CD4-positive, alpha-beta T cell treated with Interleukin-10 for 1 hour (primary cell): ENCODE results near the gene ERICH4.

ENCODE experiments used
- DNase-seq: peaks from one replicate; pipeline ENCODE4 v3.0.0-alpha.2; 2020

ERICH4 gene

DNA sequence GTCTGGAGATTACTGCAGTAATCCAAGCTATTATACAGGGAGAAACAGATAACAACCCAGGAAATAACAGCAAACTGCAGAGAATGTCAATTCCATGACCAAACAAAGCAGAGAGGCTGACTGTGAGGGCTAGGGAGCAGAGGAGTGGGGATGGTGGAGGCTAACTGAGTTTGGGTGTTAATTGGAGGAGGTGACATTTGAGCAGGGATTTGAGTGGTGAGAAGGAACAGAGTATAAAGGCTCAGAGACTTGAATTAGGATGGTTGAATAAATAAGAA lies 6.3 kb upstream of the ERICH4 start:
- DNase-seq = no peak

DNA sequence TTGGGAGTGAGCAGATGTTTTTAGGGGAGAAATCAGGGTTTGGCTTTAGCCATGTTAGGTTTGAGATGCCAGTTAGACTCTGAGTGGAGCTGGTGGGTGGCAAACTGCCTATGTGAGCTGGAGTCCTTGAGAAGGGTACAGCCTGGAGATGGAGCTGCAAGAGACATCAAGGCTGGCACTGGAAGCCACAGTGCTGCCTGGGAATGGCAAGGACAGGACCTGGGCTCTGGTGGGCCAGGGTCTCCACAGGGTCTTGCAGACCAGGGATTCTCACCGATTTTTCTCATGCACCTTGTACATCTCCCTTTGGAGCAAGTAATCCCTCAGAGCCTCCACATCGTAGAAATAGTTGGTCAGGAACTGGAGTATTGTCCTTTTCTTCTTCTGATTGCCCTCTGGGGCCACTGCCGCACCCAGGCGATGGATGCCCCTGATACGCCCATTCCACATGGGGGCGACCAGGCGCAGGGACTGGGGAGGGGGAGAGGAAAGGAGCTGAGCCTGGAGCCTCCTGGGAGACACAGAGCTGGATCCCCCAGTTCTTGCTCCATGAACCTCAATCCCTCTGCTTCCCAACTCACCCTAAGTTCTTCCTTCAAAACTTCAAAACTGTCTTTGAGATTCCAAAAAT lies 4.9 kb upstream of the ERICH4 start:
- no peak for DNase-seq

DNA sequence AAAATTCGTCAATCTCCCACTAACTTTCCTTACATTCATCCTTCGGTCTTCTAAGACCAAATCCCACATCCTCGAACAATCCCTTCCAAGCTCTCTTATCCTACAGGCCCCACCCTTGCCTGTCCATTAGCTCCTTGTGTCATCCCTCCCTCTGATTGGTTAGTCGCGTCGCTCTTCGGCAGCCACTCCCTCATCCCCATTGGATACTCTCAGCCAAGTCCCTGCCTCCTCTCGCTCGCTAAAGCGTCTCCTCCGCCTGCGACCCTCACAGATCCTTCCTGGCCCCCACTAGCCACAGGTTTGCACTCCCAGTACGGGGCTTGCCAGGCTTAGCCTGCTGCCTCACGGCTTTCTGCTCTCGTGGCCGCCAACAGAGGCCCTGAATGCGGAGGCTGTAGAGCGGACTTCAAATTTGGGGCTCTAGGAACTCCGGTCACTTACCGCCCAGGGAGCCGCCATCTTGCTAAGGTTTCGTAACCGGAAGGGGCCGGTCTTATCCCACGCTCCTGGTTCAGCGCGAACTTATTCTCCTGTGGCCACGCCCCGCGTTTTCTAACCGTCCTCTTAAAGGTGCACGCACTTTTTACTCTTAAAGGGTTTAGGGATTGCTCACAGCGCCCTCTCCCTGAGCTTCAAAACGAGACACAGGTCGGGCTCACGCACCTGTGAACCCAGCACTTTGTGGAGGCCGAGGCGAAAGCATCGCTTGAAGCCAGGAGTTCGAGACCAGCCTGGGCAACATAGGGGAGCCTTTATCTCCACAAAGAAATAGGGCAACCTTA lies 3.3 kb upstream of the ERICH4 start, which contains the start of gene DMAC2:
Gene DMAC2, minus strand, starts transcription at position 472 of the 782 bp plus-strand sequence. Its CDS starts 13 bp downstream, at position 459.
- peak; percentile 95 for DNase-seq

DNA sequence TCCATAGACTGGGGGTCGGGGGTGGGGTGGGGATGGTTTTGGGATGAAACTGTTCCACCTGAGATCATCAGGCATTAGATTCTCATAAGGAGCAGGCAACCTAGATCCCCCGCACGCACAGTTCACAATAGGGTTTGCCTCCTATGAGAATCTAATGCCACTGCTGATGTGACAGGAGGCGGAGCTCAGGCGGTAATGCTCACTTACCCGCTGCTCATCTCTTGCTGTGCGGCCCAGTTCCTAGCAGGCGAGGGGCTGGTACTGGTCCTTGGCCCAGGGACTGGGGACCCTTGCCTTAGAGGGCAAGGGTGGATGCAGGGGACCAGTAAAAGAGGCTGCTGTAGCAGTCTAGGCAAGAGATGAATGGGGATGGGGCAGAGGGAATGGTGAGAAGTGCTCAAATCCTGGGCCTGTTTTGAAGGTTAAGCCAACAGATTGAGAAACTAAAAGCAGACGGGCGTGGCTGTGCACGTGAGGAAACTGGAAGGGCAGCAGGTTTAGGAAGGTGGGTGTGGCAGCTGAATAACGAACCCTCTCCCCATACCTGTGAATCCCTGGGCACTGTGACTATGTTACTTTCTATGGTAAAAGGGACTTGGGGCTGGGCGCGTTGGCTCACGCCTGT lies 1.5 kb upstream of the ERICH4 start:
- no peak for DNase-seq

DNA sequence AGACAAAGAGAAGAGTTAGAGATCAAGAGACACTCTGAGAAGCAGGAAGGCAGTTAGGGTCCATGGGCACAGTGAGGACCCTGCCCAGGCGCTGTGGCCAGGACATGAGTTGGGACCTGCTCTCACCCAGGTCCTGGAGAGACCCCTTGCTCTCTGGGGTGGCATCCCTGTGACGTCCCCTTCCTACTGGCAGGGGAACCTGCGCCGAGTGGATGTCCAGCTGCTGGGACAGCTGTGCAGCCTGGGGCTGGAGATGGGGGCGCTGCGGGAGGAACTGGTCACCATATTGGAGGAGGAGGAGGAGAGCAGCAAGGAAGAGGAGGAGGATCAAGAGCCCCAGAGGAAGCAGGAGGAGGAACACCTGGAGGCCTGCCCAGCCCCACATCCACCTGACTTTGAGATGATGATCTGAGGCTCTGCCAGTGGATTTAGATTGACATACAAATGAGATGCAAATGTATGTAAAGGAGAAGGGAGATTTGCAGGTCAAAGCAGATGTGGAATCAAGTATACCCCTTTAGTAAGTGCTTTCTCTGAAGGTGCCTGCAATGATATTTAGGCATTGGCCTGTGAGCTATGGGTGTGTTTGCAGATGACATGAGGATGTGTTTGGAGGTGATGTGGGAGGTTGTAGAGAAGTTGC lies 978 bp downstream of the ERICH4 start:
- no peak for DNase-seq

DNA sequence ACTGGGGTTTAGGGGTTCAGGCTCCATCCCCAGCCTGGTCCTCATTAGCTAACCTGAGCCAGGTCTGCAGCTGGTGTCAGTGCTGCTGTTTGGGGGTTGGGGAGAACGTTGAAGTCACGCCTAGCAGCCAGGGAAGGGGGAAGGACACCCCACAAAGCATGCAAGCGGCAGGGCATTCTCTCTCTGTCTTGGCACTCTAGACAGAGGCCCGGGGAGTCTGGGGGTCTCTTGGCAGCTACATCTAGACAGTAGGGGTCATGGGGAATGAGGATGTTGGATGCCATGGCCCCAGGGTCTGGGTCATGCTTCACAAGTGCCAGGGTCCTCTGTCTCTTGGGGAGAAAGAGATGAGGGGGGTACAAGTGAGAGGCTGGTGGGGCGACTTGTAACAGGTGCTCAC lies 2.6 kb downstream of the ERICH4 start:
- no peak for DNase-seq

DNA sequence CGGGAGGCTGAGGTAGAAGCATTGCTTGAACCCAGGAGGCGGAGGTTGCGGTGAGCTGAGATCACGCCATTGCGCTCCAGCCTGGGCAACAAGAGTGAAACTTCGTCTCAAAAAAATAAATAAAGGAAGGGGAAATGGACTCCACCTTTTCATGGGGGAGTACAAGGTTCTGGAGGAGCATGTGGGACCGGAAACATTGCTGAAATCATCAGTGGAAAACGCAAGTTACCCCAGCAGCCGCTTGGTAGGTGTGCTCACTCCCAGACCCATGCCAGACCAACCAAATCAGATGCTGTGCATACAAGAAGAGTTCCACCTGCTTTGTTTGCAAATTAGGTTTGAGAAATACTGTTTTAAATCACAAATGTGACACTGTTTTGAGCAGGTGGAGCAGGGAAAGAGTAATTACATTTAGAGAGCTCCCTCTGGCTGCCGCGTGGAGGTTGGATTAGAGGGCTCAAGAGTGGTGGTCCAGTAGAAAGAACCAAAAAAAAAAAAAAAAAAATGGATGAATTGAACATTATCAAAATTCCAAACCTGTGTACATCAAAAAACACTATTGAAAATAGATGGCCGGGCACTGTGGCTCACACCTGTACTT lies 4.9 kb downstream of the ERICH4 start:
- no peak for DNase-seq

DNA sequence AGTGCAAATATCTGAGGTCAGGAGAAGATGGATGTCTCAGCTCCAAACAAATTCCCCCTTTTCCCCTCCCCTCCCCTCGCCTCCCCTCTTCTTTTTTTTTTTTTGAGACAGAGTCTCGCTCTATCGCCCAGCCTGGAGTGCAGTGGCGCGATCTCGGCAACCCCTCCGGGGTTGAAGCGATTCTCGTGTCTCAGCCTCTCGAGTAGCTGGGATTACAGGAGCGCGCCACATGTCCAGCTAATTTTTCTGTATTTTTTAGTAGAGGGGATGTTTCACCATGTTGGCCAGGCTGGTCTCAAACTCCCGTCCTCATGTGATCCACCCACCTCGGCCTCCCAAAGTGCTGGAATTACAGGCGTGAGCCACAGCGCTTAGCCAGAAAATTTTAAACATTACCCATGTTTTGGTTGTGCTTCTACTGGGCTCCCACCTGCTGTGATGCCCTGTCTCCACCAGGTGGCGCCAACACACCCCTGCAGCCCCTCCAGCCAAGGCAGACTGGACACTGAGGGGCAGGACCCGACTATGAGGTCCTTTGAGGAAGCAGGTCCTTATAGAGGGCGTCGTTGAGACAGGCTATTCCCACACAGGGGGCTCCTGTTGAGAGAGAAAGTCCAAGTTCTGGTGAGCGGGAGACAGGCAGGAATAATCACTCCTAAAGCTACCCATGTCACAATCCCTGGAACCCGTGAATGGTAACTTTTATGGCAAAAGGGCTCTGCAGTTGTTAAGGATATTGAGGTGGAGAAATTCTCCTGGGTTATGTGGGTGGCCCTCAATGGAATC lies 6.3 kb downstream of the ERICH4 start:
- peak; percentile 75 for DNase-seq

DNA sequence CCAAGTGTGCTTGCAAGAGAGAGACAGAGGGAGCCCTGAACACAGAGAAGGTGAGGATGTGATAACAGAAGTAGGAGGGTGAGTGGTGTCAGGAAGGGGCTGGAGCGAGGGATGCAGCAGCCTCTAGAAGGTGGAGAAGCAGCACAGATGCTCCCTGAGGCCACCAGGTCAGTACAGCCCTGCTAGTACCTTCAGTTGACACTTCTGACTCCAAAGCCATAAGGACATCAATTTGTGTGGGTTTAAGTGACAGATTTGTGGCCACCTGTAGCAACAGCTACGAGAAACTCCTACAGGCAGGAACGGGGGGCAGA lies 6.9 kb downstream of the ERICH4 start:
- DNase-seq = no peak

DNA sequence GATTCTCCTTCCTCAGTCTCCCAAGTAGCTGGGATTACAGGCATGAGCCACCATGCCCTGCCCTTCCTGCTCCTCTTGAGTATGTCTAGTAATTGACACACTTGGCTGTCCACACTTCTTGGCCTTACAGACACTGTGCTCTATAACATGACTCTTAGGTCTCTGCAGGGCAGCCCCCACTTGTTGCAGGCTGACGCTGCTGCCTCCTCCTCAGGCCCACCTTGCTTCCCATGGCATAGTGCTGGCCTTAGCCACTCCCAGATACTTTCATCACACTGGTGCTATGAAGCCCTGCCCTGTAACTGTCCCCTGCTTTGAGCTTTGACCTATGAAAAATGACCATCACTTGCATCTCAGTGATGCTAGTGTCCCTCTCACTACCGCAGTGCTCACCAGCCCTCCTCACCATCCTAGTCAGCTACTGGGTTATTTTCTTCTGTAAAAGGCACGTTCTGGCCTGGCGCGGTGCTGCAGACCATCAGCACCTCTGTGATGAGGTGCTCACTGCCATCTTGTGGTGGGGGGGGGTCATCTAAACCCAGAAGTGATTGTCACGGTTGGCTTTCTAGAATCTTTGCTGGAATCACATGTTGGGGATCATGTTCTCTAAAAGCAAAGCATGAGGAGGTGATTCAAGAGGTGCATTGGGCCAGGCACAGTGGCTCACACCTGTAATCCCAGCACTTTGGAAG lies 9.8 kb downstream of the ERICH4 start:
- no peak for DNase-seq

DNA sequence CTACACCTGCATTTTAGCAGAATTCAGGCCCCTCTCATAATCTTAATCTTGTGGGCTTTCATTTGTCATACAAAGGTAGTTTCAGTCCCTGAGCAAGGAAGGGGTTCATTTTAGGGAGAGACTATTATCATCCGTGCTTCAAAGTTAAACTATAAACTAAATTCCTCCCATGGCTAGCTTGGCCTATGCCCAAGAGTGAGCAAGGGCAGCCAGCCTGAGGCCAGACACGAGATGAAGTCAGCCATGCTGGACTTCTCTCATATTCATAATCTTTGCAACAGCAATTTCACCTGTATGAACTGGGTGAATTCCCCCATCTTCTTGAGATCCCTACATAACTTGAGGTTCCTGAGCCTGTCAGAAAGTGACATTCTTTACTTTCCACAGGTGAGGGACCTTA lies 13.0 kb downstream of the ERICH4 start:
- no peak for DNase-seq

DNA sequence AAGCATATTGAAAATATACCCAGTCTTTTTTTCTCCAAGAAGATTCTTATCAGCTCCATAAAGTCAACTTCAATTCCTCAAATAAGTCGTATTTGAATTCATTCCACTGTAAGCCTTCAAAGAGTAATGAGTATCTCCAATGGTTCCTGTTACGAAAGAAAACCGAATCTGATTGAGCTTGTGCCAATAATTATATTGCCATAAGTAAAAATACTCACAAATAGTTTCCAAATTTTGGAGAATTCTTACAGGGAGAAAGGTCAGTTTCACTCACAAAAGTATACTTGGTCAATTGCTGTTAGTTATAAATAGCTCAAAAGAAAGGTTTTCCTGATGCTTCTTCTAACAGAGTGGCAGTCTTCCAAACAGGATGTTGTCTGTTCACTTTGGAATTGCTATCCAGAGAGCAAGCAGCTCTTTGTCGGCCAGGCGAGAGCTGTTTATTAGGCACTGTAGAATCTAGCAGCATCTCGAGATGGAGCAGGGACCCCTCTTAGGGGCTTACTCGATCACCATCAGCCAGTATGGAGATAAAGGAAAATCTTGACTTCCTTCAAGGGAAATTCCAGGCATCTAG lies 13.5 kb downstream of the ERICH4 start:
- no peak for DNase-seq

DNA sequence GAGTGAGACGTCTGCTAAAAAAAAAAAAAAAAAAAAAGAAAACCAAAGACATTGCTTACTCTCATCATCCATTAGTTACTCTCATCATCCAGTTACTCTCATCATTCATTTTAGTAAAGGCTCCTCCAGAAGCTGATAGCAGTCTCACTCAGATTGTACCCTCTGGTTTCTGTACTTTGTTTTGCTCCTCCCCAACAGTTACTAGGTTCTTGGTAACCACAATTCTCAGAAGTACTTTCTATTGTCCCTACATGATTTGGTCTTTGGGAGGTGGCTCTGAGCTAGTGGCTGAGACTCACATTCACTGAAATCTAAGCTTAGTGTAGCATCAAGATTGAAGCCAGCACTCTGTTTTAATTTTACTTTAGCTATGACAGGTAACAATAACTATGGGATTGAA lies 14.3 kb downstream of the ERICH4 start:
- DNase-seq = peak; percentile 41

DNA sequence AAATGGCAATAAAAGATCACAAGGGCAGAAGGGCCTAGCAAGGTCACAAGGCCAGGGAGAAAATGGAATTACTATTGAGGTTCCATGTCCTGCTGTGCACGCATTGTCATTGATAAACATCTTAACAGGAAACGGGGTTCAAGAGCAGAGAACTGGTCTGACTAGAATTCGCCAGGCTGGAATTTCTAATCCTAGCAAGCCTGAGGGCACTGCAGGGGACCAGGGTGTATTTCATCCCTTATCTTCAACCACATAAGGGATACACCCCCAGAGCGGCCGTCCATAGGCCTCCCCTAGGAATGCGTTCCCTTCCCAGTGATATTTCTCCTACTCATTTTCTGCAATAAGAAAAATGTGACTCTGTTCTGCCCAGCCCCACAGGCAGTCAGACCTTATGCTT lies 19.5 kb downstream of the ERICH4 start:
- no peak for DNase-seq

DNA sequence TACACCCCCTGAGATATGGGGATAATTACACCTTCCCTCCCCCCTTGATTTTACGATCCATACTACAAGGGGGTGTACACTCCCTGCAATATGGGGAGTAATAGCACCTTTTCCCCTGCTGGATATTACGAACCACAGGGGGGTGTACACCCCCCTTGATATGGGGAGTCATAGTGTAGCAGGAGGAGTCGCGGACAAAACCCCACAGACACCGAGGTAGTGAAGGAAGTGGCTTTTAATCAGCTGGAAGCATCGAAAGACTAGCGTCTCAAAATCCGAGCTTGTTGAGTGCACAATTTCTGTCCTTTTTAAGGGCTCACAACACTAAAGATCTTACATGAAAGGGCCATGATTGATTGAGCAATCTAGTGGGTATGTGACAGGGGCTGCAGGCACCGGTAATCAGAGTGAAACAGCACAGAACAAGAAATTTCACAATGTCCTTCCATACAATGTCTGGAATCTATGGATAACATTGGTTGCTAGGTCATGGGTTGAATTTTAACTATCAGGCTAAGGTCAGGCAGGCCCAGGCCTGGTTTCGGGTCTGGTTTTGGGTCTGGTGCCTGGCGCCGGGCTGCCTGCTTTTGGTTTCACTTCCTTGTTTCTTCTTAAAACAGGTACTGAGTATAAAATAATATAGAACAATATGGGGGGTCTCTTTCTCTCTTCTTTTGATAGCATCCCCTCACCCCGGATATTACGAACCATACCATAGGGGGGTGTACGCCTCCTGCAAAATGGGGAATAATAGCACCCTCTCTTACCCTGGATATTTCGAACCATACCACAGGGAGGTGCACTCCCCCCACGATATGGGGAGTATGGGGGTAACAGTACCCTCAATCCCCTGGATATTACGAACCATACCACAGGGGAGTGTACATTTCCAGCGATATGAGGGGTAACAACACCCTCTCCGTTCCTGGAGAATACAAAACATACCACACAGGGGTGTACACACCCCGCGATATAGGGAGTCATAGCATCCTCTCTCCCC lies 20.6 kb downstream of the ERICH4 start:
- DNase-seq = peak; percentile 23

DNA sequence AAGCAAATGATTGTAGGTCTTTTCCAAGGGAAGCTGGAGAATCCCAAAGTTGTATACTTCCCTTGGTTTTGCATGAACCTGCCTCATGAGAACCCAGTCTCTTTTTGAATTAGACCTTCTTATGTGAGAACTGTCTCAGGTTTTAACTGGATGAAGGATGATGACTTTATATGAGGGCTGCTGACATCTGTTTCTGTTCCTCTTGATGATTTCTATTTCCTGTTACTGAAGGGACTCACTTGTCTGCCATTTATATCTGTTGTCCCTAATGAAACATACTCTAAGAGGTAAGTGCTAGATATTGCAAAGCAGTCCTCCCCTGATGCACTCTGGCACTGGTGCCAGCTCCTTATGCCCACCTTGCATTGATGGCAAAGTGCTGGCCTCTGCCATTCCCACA lies 33.6 kb downstream of the ERICH4 start:
- no peak for DNase-seq

DNA sequence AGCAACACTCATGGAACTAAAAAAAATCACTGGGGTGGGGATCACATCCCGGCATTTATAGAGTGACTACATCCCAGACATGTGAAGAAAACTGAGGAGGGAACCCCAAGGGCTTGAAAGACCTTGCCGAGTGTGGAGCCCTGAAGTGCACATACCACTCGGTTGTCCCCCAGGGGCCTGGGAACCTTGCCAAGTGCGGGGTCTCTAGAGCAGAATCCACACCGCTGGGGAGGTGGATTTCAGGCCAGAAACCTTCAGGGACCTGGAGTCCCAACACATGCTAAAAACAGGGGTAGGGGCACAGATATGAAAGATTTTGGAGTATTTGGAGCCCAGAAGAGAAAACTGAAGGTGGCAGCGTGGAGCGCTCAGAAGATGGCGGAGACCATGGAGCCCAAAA lies 35.2 kb downstream of the ERICH4 start:
- no peak for DNase-seq

DNA sequence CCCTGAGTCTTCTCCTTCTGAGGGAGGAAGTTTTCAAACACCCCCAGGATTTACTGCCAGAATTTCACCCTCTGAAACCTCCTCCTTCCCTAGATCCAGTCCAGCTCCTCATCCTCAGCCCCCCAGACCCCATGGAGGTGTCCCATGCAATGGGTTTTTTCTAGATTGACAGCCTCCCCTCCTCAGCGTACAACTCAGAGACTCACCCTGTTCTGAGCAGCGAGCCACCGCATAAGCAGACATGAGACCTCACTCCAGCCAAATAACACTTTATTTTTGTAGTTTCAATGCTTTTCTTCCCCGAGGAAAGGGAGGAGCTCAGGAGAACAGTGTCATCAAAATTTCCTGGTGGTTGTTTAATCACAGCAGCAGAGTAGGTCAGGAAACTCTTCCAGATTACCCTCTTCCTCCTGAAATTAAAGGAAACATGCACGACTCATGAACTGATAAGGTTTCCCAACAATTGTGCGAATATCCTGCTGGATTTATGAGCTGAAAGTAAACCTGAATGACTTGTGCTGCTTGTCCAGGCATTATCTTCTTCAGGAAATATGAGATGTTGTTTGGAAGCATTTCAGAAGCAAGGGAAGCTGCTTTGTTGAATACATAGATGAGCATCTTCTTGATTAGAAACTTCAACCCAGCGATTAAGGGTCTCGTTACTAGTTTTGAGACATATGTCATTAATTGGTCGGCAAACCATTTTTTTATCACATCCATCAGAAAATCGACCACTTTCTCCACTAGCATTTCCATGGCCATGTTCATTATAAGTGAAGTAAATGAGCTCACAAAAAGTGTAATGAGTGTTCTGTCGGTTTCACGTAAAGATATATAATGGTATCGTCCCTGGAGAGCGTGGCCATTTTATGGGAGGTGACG lies 36.2 kb downstream of the ERICH4 start:
- DNase-seq = no peak

DNA sequence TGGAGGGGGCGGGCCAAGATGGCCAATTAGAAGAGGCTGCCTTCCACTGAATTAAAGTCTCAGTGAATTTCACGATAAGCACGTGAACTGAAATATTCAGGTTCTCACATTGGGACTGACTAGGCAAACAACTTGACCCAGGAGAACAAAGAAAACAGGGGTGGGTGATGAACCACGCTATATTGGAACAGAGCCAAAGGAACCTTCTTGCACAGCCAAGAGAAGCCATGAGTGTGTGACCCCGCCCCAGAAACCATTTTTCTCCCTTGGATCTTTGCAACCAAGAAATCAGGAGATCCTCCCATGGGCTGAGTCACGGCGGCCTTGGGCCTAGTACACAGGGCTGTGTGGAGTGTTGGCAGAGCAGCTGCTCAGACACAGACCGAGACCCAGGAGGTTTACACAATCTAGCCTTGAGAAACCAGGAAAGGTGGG lies 36.8 kb downstream of the ERICH4 start:
- no peak for DNase-seq
